ENCODE results near the gene MAP4K2. TPM values are rescaled to one million over a fixed set of nuclear protein-coding genes. Genes with fewer than 3 reads are reported as not detected.

The MAP4K2 gene
- total and polyA plus RNA-seq, 2 of the 8 experiments (the other 6 are each of a cell fraction or from before 2014, with no cell fraction given): 20.1 to 20.7 TPM

DNA sequence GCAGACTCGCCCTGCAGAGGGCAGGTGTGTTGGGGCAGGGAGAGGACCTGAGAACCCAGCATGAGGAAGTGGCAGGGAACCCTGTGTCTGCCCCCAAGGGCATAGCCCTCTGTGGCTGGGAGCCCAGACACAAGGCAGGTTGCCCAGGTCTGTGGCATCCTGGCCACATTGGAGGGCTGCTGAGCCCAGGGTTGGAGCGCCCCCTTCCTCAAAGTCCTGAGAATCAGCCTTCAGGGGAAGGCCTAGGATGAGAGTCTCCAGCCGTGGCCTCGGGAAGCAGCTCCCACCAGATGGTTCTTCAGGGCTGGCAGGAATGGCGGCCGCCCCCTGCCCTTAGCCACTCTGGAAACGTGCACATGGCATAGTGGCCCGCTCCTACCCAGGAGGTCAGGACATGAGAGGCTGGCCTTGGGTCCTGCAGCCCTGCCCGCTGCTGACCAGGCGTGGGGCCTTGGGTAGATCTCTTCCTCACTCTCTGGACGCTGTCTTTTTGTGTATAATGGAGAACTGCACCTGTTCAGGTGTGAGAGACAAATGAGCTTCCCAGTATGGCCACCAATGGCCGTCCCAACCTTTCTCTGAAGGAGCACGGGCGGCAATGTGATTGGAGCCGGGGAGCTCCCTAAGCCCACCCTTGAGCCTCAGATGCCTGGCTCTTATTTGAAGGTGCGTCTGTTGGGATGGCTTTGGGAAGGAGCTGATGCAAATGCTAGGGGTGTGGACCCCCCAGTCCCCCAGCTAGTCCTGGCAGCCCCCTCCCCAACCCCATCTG lies 46.0 kb upstream of the MAP4K2 start (continued):
- no peak for TF ChIP-seq SIN3A (conservative IDR thresholded peaks at IDR 0.05 in 1 of 2, IDR thresholded peaks at IDR 0.05 in 1 of 2; ENCODE audit: low read depth in 1 of 2, low read length in 2 of 2)
- TF ChIP-seq CHD2 (IDR thresholded peaks at IDR 0.05; ENCODE audit: low read length): no peak
- peak; percentile 49 to 69 for TF ChIP-seq RAD21 (IDR thresholded peaks at IDR 0.05 in 1 of 2, conservative IDR thresholded peaks at IDR 0.05 in 1 of 2; ENCODE audit: low read depth in 2 of 2, low read length in 2 of 2)
- 0 out of 2 replicates have a peak, but pooled peaks have one; percentile 15 for TF ChIP-seq PHF8 (conservative IDR thresholded peaks at IDR 0.05; ENCODE audit: low read depth, low read length)
- TF ChIP-seq, protein P1, sequence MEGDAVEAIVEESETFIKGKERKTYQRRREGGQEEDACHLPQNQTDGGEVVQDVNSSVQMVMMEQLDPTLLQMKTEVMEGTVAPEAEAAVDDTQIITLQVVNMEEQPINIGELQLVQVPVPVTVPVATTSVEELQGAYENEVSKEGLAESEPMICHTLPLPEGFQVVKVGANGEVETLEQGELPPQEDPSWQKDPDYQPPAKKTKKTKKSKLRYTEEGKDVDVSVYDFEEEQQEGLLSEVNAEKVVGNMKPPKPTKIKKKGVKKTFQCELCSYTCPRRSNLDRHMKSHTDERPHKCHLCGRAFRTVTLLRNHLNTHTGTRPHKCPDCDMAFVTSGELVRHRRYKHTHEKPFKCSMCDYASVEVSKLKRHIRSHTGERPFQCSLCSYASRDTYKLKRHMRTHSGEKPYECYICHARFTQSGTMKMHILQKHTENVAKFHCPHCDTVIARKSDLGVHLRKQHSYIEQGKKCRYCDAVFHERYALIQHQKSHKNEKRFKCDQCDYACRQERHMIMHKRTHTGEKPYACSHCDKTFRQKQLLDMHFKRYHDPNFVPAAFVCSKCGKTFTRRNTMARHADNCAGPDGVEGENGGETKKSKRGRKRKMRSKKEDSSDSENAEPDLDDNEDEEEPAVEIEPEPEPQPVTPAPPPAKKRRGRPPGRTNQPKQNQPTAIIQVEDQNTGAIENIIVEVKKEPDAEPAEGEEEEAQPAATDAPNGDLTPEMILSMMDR (IDR thresholded peaks at IDR 0.05; ENCODE audit: control extremely low read depth in 1 of 3, insufficient read depth in 1 of 3, low read depth in 1 of 3, low read length in 3 of 3): peak in 2 of 3 experiments; percentile 72 to 81; a peak in 3 of 4 replicates
- no peak for TF ChIP-seq GTF2F1 (IDR thresholded peaks at IDR 0.05; ENCODE audit: borderline replicate concordance, low read depth, low read length)
- TF ChIP-seq EGR1 (IDR thresholded peaks at IDR 0.05; ENCODE audit: borderline replicate concordance, low read depth, low read length): no peak
- TF ChIP-seq ZNF274 (IDR thresholded peaks at IDR 0.05; ENCODE audit: borderline replicate concordance, extremely low read depth, low read length): no peak
- TF ChIP-seq CBX5 (IDR thresholded peaks at IDR 0.05; ENCODE audit: low read depth, low read length): no peak
- TF ChIP-seq TEAD4 (IDR thresholded peaks at IDR 0.05; ENCODE audit: low read depth, low read length): no peak
- TF ChIP-seq POLR2A (IDR thresholded peaks at IDR 0.05; ENCODE audit: control extremely low read depth in 1 of 2, low read depth in 2 of 2, low read length in 2 of 2): no peak
- TF ChIP-seq SAP30 (IDR thresholded peaks at IDR 0.05; ENCODE audit: insufficient read depth, insufficient replicate concordance, low read length): no peak
- TF ChIP-seq, protein P2, sequence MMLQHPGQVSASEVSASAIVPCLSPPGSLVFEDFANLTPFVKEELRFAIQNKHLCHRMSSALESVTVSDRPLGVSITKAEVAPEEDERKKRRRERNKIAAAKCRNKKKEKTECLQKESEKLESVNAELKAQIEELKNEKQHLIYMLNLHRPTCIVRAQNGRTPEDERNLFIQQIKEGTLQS (IDR thresholded peaks at IDR 0.05; ENCODE audit: insufficient read depth, low read depth, low read length): no peak
- no peak for TF ChIP-seq CTBP2 (IDR thresholded peaks at IDR 0.05; ENCODE audit: borderline replicate concordance, insufficient read depth, insufficient read length, low read length)
- TF ChIP-seq TBP (IDR thresholded peaks at IDR 0.05; ENCODE audit: low read depth, low read length): no peak
- TF ChIP-seq HDAC2 (IDR thresholded peaks at IDR 0.05; ENCODE audit: borderline replicate concordance in 1 of 2, low read depth in 2 of 2, low read length in 2 of 2): no peak
- TF ChIP-seq SP2 (IDR thresholded peaks at IDR 0.05; ENCODE audit: low read length): no peak
- TF ChIP-seq EP300 (IDR thresholded peaks at IDR 0.05; ENCODE audit: borderline replicate concordance in 1 of 2, low read depth in 2 of 2, low read length in 2 of 2): no peak
- no peak for TF ChIP-seq NANOG (IDR thresholded peaks at IDR 0.05; ENCODE audit: insufficient read depth, low read depth, low read length, poor library complexity, severe bottlenecking)

Measured in H1 (cell line).